Subcutaneous abdominal adipose tissue (tissue), 5 donors: ENCODE measurements around the gene NDUFB1.

ENCODE experiments used
- H3K27ac ChIP-seq: one replicate; pipeline ENCODE4 v1.7.0; 2013; ENCODE audit warnings: low read depth, mild to moderate bottlenecking, inconsistent platforms, low read length, moderate library complexity
- H3K27me3 ChIP-seq, 5 donors: one replicate each; pipeline ENCODE4 v1.7.0; 2013; ENCODE audit warnings: low read length in 5 of 5, inconsistent platforms in 1 of 5; ENCODE audit not compliant: control insufficient read depth in 5 of 5, insufficient read depth in 4 of 5
- H3K36me3 ChIP-seq, 5 donors: one replicate each; pipeline ENCODE4 v1.7.0; 2013; ENCODE audit warnings: low read length in 5 of 5; ENCODE audit not compliant: control insufficient read depth in 5 of 5, insufficient read depth in 5 of 5
- H3K4me1 ChIP-seq, 5 donors: one replicate each; pipeline ENCODE4 v1.7.0; 2013; ENCODE audit warnings: low read length in 5 of 5, mild to moderate bottlenecking in 3 of 5, moderate library complexity in 1 of 5; ENCODE audit not compliant: control insufficient read depth in 5 of 5, insufficient read depth in 5 of 5
- H3K4me3 ChIP-seq, 5 donors: one replicate each; pipeline ENCODE4 v1.7.0; 2013; ENCODE audit warnings: low read length in 5 of 5, low read depth in 1 of 5
- H3K9ac ChIP-seq, 5 donors: one replicate each; pipeline ENCODE4 v1.7.0; 2013; ENCODE audit warnings: low read length in 5 of 5, mild to moderate bottlenecking in 4 of 5, moderate library complexity in 3 of 5
- H3K9me3 ChIP-seq, 5 donors: one replicate each; pipeline ENCODE4 v1.7.0; 2013; ENCODE audit warnings: low read length in 5 of 5; ENCODE audit not compliant: control insufficient read depth in 5 of 5
- donor health status: healthy.
- donor health status: healthy.
- donor health status: healthy.
- donor health status: healthy.
- donor health status: healthy.

Gene NDUFB1

GRCh38 chr14:92121670-92122350, at the start of gene NDUFB1, which contains the start of gene CPSF2:
TSS of gene NDUFB1 (minus strand) at chr14:92121706. CDS start at chr14:92117637, 4,069 bp downstream.
TSS of gene CPSF2 (plus strand) at chr14:92121969. CDS start at chr14:92130985, 9,016 bp downstream.
- Histone ChIP-seq H3K27ac (peak within 1 kb of the TSS; percentile 97), H3K9ac (peak within 1 kb of the TSS; percentile 93 to 100 (median 99)), H3K4me3 (peak within 1 kb of the TSS; percentile 82 to 98 (median 95)), H3K36me3 (peaks cover 1 to 16% (median 5%) of the 10 kb centered on the region in 5 donors), H3K4me1 (peaks cover 0 to 28% (median 16%) of the 10 kb centered on the region in 5 donors), H3K27me3 (no peaks in the 10 kb centered on the region), H3K9me3 (no peaks in the 10 kb centered on the region)

GRCh38 chr14:92164958-92165357, 43.5 kb upstream of the NDUFB1 start:
- no peak overlapping the region for H3K9ac ChIP-seq
- no peak overlapping the region for H3K4me3 ChIP-seq
- H3K4me1 ChIP-seq, result peaks cover 0 to 4% (median 4%) of the 10 kb centered on the region in 5 donors
- H3K36me3 ChIP-seq, result peaks cover 16 to 45% (median 33%) of the 10 kb centered on the region in 5 donors
- H3K9me3 ChIP-seq, result peaks cover 0 to 5% (median 0%) of the 10 kb centered on the region in 5 donors
- H3K27me3 ChIP-seq, result no peaks in the 10 kb centered on the region
- no peak overlapping the region for H3K27ac ChIP-seq

GRCh38 chr14:92161521-92161920, 40.0 kb upstream of the NDUFB1 start:
- H3K36me3 ChIP-seq, result peaks cover 32 to 68% (median 51%) of the 10 kb centered on the region in 5 donors
- no peaks in the 10 kb centered on the region for H3K27me3 ChIP-seq
- H3K27ac ChIP-seq, result peak overlapping the region; percentile 76
- no peak overlapping the region for H3K4me3 ChIP-seq
- H3K9ac ChIP-seq, result no peak overlapping the region
- peaks cover 0 to 5% (median 0%) of the 10 kb centered on the region in 5 donors for H3K9me3 ChIP-seq
- H3K4me1 ChIP-seq, result peaks cover 0 to 4% (median 4%) of the 10 kb centered on the region in 5 donors

- Histone ChIP-seq H3K27ac (peak overlapping the region; percentile 76), H3K36me3 (peaks cover 32 to 76% (median 57%) of the 10 kb centered on the region in 5 donors), H3K9ac (peak overlapping the region in 1 of 5 donors; percentile 59), H3K4me3 (no peak overlapping the region), H3K9me3 (peaks cover 0 to 5% (median 0%) of the 10 kb centered on the region in 5 donors), H3K4me1 (peaks cover 0 to 4% (median 4%) of the 10 kb centered on the region in 5 donors), H3K27me3 (no peaks in the 10 kb centered on the region)
Measured at GRCh38 chr14:92160619-92161018, 39.1 kb upstream of the NDUFB1 start.

GRCh38 chr14:92154283-92154942, 32.9 kb upstream of the NDUFB1 start:
- no peak overlapping the region for H3K9ac ChIP-seq
- H3K27ac ChIP-seq, result peak overlapping the region; percentile 37
- H3K4me1 ChIP-seq, result peaks cover 0 to 21% (median 0%) of the 10 kb centered on the region in 5 donors
- H3K4me3 ChIP-seq, result peak overlapping the region in 1 of 5 donors; percentile 6
- peaks cover 27 to 49% (median 39%) of the 10 kb centered on the region in 5 donors for H3K36me3 ChIP-seq
- no peaks in the 10 kb centered on the region for H3K27me3 ChIP-seq
- H3K9me3 ChIP-seq, result no peaks in the 10 kb centered on the region

GRCh38 chr14:92153581-92153980, 32.1 kb upstream of the NDUFB1 start:
- Histone ChIP-seq H3K27ac (peak overlapping the region; percentile 37), H3K9ac (no peak overlapping the region), H3K36me3 (peaks cover 26 to 49% (median 38%) of the 10 kb centered on the region in 5 donors), H3K4me1 (peaks cover 0 to 21% (median 0%) of the 10 kb centered on the region in 5 donors), H3K27me3 (no peaks in the 10 kb centered on the region), H3K4me3 (no peak overlapping the region), H3K9me3 (no peaks in the 10 kb centered on the region)

GRCh38 chr14:92144708-92145107, 23.2 kb upstream of the NDUFB1 start:
- H3K4me3 ChIP-seq, result no peak overlapping the region
- no peaks in the 10 kb centered on the region for H3K9me3 ChIP-seq
- H3K27me3 ChIP-seq, result no peaks in the 10 kb centered on the region
- H3K4me1 ChIP-seq, result no peaks in the 10 kb centered on the region
- H3K9ac ChIP-seq, result no peak overlapping the region
- peaks cover 46 to 86% (median 62%) of the 10 kb centered on the region in 5 donors for H3K36me3 ChIP-seq
- no peak overlapping the region for H3K27ac ChIP-seq

GRCh38 chr14:92143962-92144361, 22.5 kb upstream of the NDUFB1 start:
- Histone ChIP-seq H3K4me3 (no peak overlapping the region), H3K9ac (no peak overlapping the region), H3K36me3 (peaks cover 43 to 85% (median 60%) of the 10 kb centered on the region in 5 donors), H3K9me3 (no peaks in the 10 kb centered on the region), H3K4me1 (no peaks in the 10 kb centered on the region), H3K27ac (no peak overlapping the region), H3K27me3 (no peaks in the 10 kb centered on the region)

- no peak overlapping the region for H3K4me3 ChIP-seq
- no peaks in the 10 kb centered on the region for H3K27me3 ChIP-seq
- H3K27ac ChIP-seq, result no peak overlapping the region
- H3K4me1 ChIP-seq, result no peaks in the 10 kb centered on the region
- peaks cover 44 to 87% (median 63%) of the 10 kb centered on the region in 5 donors for H3K36me3 ChIP-seq
- no peak overlapping the region for H3K9ac ChIP-seq
- H3K9me3 ChIP-seq, result no peaks in the 10 kb centered on the region
Measured at GRCh38 chr14:92143309-92143708, 21.8 kb upstream of the NDUFB1 start.

GRCh38 chr14:92135269-92135668, 13.8 kb upstream of the NDUFB1 start:
- Histone ChIP-seq H3K9ac (no peak overlapping the region), H3K9me3 (no peaks in the 10 kb centered on the region), H3K4me1 (peaks cover 0 to 5% (median 0%) of the 10 kb centered on the region in 5 donors), H3K27me3 (no peaks in the 10 kb centered on the region), H3K27ac (no peak overlapping the region), H3K4me3 (no peak overlapping the region), H3K36me3 (peaks cover 31 to 75% (median 40%) of the 10 kb centered on the region in 5 donors)
